NCI-H128 (cell line): ENCODE results near the gene TRMT1.

Experiments
- DNase-seq: peaks from one replicate; lab custom pipeline; 2025; ENCODE audit not compliant: unreplicated experiment; lab: John Stamatoyannopoulos, UW

Gene TRMT1

DNA sequence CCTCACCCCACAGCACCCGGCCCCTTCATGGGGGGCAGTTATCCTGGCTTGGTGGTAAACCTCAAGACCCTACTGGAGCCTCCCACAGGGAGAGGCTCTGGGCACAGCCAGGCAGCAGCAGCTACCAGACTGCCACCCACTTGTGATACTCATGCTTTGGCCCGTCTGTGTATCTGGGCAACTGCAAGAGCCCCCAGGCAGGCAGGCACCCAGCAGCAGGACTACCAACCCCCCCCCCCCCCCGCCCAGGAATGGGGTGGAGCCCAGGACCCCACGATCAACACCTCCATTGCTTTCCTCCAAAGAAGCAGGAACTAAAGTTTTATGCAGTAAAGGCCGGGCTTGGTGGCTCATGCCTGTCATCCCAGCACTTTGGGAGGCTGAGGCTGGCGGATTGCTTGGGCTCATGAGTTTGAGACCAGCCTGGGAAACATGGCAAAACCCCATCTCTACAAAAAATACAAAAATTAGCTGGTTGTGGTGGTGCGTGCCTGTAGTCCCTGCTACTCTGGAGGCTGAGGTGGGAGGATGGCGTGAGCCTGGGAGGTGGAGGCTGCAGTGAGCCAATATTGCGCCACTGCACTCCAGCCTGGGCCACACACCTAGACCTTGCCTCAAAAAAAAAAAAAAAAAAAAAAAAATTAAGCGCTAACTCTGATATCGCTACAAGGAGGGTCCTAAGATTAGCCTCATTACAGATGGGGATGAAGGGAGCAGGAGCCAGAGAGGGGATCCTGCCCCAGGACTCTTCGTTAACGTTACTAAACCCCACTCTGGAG is 12.8 kb downstream of the TRMT1 start:
- no peak for DNase-seq

DNA sequence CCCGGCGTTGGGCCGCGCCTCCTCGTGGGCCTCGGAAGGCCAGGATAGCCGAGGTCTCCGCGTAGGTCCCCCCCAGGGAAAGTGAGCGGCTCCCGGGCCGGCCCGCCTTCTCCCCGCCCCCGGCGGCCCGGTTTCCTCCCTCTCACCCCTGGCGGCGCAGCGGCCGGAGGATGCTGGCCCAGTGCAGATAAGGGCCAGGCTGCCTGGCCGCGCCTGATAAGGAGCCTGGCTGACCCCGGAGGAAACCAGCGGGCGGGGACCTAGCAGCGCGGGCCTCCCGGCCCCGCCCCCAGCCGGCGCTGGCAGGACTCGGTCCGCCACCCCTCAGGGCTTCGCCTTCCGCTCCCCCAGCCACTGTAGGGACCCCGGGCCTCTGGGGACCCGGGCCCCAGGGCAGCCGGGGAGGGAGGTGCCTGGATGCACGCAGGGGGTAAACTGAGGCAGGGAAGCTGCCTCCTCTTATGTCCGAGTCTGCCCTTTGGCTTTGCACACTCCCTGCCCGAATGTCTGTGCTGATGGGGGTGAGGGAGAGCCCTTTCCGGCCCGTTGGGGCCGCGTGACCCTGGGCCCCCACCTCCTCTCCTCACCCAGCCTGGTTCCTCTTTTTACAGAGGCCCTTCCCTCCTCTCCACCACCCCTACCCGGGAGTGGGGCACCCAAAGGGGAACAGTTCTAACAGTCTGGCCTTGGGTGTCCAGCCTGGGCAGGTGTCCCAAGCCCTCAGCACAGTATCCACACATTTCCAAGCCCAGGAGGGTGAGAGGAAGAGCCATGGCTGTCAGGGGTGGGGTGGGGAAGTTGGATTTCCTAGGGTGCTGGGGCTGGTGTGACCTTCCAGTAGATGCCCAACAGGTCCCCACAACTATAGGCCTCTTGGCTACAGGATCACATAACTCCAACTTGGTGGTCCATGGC is 13.6 kb downstream of the TRMT1 start, which contains the start of gene LYL1:
Gene LYL1, minus strand, starts transcription at position 193 of the 915 bp plus-strand sequence. CDS start 1,687 bp downstream, outside the sequence.
- no peak for DNase-seq

DNA sequence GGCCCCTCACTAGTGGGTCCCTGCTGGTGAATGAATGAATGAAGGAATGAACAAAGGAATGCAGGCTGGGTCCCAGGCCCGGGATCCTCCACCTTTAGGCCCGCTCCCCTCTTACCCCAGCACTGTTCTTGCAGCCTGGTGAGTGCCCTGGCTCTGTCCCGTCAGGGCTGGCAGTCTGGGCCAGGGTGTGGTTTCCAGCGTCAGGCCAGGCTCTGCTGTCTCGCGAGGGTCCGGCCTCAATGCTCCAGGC is 14.2 kb downstream of the TRMT1 start:
- no peak for DNase-seq

DNA sequence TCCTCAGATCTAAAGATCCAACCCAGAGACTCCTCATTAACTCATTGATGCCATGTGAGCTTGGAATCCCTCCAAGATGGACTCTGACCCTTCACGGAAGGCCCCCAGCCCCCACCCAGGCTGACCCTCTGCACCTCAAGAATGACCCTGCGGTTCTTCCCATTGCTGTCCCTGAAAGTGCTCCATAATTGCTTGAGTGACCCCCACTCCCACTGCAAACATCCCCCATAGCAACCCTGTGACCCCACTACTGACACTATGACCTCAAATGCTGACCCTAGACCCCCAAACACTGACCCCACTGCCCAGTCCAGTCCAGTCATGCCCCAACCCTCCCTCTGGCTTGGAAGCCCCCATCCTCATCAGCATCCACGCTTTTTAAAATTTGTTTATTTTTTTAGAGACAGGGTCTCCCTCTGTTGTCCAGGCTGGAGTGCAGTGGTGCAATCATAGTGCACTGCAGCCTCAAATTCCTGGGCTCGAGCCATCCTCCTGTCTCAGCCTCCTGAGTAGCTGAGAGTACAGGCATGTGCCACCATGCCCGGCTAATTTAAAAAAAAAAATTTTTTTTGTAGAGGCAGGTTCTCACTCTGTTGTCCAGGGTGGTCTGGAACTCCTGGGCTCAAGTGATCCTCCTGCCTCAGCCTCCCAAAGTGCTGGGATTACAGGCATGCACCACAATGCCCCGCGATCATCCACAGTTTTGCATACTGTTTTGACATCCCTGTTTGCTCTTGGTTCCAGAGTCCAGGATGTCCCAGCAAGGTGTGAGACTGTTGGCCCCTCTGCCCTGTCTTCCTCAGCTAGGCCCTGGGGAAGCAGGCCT is 14.7 kb downstream of the TRMT1 start:
- DNase-seq = no peak

DNA sequence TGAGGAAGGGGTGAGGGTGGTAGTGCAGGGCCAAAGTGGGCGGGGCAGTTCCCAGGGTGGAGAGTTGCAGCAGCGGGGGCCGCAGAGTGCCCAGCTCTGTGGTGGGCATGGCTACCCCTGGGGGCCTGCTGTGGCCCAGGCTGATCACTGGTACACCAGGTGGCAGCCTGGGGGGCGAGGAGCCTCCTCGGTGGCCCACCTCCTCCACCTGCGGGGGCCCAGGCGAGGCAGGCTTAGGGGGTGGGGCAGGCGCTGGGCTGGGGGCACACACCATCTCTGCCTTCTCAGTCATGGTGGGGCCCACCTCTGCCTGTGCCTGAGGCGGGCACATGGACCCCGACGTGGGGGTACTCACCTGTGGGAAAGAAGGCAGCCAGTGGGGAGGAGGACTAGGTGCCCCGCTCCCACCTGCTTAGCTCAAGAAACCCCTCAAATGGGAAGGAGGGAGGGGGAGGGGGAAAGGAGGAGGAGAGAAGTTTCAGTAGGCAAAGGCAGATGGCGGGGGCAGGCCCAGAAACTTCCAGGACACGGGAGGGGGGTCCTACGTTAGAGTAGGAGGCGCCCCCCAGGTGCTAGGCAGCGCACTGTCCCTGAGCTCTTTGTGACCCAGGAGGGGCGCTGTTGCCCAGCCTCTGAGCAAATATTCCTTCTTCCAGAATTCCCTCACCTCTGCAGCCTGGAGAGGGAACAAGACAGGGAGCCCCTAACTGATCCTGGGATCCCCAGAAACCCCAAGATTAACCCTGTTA is 15.5 kb downstream of the TRMT1 start:
- no peak for DNase-seq

DNA sequence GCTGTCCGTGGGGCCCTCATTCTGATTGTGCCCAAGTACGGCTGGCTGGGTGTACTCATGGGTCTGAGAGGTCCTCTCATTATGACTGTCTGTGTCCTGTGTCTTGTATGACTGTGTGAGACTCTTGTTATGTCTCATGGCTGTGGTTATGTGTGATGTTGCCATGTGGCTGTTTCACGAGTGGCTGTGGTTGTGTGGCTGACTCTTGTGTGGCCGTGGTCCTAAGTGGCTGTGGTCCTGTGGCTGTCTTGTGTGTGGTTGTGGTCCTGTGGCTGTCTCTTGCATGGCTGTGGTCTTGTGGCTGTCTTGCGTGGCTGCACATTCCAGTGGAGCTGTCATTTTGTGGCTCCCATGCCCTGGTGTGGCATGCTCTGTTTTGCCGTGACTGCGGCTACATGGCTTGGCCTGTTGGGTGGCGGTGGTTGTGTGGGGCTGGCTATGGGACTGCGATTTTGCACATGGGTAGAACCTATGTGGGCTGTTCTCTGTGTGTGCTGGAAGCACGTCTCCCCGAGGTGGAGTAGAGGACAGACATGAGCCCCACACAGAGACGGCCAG is 16.4 kb downstream of the TRMT1 start:
- DNase-seq = no peak

DNA sequence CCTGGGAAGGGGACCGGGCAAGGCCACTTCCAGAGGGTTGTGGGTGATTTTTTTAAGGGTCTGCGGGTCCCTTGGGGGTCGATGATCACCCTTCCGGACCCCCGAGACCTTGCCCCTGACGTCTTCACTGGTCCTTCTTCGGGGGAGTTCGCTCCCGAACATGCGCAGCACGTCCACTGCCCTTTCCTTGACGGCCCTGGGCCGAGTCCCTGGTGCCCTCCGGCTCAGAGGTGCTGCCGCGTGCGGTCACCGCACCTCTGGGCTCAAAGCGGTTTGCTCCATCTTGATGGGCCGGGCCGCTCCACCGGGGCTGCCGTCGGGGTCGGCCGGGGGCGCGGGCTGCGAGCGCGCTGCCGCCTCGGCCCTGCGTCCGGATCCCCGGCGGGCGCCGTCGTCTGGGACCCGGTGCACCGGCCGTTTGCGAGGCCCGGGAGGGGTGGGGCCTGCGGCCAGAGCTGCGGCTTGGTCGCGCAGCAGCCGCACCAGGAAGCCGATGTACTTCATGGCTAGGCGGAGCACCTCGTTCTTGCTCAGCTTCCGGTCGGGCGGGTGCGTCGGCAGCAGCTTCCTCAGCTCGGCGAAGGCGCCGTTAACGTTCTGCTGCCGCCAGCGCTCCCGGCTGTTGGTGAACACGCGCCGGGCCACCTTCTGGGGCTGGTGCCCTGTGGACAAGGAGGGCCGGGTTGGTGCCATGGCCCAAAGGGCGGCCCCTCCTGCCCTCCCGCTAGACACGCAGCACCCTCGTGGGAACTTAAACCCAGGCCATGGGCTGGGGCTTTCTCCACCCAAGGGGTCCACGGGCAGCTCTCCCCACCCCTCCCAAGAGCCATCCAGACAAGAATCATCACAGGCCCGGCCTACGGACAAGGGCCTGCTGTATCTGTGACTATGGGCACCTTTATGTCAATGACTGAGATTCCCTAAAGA is 17.2 kb downstream of the TRMT1 start:
- DNase-seq = no peak

DNA sequence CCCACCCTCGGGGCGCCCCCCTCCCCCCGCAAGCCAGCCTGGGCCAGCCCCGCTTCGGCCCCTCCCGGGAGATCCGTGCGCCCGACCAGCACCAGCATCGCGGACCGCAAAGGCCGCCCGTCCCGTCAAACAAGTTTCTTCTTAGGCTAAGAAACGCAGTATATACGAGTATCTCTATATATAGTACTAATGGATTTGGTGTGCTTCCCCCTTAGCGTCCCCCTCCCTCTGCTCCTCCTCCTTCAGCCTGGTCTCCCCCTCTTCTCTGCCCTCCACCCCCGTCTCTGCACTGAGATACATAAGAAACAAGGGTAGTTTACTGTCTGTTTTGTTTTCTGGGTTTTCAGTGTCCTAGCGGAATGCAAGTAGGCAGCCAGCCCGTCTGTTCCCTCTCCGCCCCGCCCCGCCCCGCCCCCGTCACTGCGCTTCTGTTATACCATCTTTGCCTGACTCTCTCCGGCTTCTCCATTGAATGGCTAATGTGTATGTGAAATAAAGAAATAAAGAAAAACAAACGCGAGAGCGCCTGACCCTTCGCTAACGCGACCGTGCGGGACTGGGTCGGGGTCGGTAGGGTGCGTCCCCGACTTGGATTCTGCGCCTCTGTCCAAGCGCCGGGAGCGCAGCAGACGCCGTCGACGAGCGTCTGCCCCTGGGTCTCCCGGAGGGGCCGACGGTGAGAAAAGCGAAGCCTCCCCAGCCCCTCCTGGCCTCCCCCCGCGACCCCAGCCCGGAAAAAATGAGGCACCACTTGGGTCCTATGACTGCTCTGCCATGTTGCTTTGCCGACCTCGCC is 18.1 kb downstream of the TRMT1 start:
- no peak for DNase-seq

DNA sequence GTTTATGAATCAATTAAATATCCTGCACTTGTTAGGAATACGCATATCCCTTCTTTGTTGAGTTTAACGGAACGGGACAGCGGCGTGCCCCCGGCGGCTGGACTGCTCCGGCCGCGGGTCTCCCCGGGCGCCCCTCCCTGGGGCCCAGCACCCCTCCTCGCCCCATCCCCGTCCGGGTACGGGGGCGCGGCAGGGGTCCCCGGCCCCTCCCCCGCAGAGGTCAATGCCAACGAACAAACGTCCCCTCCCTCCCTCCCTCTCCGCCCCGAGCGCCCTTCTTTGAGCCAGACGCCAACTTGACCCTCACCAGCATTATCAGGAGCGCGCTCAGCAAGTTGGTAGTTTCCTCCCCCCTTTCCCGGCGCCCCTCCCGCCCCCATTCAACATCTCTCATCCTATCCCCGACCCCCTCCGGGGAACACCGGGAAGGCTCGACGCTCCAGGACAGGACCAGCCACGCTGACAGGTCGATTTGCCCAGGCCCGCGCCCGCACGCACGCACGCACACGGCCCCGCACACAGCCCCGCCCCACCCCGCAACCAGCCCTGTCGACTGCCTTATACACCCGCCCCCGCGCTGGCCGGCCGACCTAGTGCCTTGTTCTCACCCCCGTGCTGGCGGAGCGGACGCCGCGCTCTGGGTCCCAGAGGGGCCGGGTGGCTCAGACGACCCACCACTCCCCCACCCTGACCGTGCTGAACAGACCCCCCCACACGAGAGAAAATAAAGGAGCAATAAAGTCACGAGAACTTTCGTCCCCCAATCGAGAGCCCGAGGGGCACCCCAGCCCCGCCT is 18.9 kb downstream of the TRMT1 start:
- no peak for DNase-seq

DNA sequence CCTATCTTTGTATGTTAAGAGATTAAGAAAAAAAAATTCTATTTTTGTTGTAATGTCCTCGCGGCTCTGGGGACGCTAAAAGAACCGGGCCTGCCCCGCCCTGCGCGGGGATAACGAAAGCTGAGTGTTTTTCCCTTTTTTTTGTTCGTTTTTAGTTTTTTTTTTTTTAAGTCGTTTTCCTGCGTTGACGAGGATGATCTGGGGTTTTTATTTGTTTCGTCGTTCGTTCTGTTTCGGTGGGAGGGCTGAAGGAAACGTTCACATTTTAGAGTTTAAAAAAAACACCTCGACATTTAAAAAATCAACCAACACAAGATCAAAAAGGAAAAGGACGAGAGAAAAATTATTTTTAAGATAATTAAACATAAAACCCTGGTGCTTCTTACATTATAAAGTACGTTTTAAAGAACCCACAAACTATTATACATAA is 19.5 kb downstream of the TRMT1 start:
- no peak for DNase-seq

DNA sequence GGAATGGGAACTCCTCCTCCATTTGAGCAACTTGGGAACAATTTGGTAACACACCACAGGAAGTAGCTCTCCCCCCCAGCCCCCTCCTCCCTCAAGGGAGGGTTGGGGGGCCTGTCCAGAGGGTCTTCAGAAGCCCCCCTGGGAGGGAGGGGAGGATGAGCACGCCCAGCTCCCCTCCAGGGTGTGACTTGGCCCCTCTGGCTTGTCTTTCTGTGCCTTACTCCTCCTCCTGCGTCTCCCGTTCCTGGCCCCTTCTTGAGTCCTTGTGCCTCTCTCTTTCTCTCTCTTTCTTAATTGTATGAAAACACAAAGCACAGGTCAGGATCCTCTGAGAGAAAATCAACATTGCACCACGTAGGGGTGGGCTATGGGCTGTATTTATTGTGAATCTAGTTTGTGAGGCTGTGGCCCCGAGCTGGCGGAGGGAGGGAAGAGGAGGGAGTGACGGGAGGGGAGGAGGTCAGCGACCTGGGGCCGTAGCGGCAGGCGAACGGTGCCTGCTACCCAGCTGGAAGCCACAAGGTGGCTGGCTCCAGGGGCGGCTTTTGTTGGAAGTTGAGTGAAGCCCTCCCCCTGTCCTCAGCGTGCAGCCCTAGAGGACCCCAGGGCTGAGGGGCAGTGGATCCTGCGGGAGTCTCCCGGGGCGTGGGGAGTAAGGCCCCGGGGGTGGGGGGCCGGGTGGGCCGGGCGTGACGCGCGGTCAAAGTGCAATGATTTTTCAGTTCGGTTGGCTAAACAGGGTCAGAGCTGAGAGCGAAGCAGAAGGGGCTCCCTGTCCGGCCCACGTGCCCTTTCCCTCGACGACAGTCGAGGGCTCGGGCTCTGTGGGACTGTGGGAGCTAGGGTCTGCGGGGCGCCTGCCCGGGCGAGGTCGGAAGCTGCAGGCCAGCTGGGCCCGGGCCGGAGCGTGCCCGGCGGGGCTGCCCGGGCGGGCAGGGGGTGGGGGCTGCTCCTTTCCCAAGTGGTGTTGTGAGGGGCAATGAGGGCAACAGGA is 20.3 kb downstream of the TRMT1 start:
- DNase-seq = no peak

DNA sequence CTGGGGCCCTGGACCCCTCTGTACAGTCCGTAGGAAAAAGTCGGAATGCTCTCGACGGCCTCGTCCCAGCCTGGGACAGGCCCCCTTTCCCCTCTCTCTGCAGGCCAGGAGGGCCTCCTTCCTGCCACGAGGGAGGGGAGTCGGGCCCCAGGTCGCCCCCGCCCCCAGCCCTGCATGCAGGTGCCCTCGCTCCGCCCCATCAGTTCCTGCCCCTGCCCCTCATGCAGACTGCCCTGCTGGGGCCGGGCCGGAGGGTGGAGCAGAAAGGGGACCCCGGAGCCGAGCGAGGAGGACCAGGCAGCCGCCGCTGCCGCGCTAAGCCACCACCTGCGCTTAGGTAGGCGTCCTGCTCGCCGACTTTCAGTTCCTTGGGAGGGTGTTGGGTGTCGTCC is 21.2 kb downstream of the TRMT1 start:
- no peak for DNase-seq

DNA sequence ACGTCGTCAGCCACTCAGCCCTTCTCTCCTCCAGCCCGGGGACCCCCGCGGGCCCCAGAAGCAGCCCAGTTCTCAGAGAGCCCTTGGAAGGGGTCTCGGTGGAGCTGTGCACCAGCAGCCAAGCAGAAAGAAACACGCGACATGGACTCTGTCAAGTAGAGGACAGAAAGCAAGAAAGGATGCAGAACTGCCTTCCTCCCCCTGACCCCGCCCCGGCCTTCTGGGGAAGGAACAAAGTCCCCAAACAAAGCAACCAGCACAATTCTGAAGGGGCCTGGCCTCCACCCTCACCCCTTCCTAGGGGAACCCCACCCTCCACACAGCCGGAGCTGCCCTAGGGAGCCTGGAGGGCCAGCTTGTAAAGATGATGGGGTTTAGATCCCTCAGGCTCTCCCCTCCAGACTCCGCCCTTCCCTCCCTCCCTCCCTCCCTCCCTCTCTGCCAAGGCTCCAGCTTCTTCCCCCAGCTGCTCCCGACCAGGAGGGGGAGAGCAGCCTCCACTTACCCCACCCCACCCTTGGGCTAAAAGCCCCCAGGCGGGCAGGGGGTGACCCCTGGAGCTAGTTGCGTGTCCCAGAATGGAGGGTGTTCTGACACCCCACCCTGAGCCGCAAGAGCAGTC is 21.7 kb downstream of the TRMT1 start:
- DNase-seq = no peak

DNA sequence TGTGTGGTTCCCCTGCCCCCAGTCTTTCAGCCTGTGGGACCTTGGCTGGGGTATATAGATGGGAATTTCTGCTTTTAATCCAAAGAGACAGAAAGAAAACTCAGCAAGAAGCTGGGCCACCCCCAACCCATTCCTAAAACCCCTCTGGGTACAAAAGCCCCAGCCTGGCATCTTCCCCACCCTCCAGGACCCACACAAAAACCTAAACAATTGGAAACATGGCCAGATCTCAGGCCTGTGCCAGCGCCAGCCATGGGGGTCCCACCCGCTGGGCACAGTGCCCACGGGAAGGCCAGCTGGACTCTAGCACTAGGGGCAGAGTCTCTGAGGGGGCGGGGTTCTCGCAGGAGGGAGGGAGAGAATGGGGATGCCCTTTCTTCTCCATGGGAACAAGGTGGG is 22.4 kb downstream of the TRMT1 start:
- DNase-seq = no peak

DNA sequence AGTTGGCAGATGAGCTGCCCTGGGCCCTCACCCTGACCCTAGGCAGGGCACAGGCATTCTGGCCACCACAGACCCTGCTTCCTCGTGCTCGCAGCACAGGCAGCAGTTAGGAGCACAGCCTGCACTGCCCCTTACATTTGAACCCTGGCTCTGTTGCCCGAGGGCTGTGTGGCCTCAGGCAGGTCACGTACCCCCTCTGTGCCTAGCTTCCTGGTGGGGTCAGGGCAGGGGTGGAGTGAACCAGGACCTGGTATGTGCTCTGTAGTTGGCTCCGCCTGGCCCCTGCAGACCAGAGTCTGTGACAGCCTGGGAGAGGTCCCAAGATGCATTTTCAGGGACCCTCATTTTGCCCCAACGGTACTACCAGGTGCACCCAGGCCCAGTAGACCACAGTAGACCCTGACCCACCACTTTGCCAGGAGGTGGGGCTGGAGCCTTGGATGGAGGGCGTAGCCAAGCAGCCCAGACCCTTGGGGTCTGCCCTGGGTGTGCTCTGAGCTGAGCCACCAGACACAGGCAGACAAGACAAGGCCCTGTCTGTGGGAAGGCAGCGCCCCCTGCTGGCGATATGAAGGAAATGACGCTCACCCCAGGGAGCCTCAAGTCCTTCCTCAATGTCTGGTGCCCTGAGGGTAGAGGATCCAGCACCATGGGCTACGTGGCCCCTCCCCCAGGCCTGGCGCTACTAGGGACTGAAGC is 23.0 kb downstream of the TRMT1 start:
- DNase-seq = peak; percentile 60
